NCI-H1694 treated with DMSO at 0.1 percent for 48 hours (cell line): ENCODE results near the gene GPR137C.
A peak's percentile ranks its signal among the peaks of the same experiment; 100 is the strongest.
"Not testable (repeated sequence)": the region's sequence is repeated elsewhere in the genome, so short reads cannot be mapped to it uniquely, and the experiment has no call there.

Experiments used
- DNase-seq: peaks from one replicate; lab custom pipeline; 2025; lab: John Stamatoyannopoulos, UW

GPR137C gene

DNA sequence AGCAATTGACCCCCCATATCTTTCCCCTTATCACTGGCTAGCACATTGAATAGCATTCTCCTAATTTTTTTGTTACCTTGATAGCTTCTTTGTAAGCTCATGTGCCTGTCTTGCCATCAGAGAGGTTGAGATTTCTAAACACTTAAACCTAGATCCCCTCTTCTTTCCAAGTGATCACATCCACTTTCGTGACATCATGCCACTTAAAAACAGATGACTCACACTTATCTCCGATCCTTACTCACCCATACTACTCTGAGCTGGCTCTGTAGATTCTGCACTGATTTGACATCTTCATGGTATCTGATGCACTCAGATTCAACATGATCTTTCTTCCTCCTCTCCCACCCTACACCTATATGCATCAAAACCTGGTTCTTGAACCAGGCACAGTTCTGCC is 10.5 kb downstream of the GPR137C start:
- no peak for DNase-seq

DNA sequence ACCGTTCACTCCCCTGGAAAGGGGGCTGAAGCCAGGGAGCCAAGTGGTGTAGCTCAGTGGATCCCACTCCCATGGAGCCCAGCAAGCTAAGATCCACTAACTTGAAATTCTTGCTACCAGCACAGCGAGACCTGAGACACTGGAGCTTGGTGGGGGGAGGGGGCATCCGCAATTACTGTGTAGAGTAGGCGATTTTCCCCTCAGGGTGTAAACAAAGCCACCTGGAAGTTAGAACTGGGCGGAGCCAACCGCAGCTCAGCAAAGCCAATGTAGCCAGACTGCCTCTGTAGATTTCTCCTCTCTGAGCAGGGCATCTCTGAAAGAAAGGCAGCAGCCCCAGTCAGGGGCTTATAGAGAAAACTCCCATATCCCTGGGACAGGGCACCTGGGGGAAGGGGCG is 15.8 kb downstream of the GPR137C start:
- not testable (repeated sequence) for DNase-seq

DNA sequence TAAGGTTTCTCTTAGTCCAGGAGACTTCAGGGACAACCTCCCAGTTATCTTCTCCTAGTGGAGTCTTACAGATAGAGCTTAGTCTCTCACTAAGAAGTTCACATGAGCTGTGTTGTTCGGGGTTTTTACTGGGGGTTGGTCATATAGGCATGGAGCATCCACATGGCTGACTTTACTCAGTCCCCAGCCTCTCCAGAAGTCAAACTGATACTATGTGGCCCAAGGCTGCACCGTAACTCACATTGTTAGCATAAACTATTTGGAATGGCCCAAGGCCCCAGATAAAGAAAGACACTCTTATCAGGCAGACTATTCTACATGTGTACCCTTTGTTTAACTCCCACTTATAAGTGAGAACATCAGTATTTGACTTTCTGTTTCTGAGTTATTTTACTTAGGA is 23.2 kb downstream of the GPR137C start:
- DNase-seq = no peak

DNA sequence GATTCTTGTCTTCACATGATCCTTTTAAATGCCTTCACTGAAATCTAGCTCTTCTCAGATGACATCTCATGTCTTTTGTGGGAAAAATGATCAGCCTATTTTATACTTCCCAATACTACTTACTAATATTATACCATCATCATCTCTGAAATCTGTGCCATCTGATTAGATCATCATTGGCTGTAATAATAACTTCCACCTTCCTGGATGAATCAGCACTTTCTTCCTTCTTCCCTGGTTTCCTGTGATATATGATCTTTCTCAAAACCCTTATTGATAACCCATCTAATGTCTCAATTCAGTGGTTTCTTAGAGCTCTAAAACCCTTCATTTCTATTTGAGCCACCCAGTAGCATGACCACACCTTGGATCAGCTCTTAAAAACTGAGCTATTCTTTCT is 30.9 kb downstream of the GPR137C start:
- no peak for DNase-seq

DNA sequence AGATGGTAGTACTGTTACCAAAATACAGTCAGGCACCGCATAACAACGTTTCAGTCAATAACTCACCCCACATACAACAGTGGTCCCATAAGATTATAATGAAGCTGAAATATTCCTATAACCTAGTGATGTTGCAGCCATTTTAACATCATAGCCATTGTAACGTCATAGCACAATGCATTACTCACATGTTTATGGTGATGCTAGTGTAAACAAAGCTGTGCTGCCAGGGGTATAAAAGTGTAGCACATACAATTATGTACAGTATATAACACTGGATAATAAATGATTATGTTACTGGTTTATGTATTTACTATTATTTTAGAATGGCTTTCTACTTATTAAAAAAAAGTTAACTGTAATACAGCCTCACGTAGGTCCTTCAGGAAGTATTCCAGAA is 37.0 kb downstream of the GPR137C start:
- DNase-seq = no peak

GRCh38 chr14:52590318-52590717 is 37.7 kb downstream of the GPR137C start:
- DNase-seq = no peak

GRCh38 chr14:52596320-52596719 is 43.7 kb downstream of the GPR137C start:
- no peak for DNase-seq

DNA sequence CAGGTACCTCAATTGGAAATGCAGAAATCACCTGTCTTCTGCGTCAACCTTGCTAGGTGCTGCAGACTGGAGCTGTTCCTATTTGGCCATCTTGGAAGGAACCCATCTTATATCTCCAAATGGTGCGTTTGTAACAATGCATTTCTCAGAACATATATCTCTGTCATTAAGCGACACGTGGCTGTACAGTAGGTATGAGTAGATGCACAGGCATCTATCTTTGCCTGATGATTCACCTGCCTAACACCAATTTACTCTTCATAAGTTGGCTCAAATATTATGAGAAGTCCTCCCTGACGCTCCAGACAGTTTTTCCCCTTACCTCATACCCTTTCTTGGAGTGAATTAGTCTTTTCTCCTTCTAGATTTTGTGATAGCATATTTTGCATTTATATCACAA is 44.2 kb downstream of the GPR137C start:
- no peak for DNase-seq

DNA sequence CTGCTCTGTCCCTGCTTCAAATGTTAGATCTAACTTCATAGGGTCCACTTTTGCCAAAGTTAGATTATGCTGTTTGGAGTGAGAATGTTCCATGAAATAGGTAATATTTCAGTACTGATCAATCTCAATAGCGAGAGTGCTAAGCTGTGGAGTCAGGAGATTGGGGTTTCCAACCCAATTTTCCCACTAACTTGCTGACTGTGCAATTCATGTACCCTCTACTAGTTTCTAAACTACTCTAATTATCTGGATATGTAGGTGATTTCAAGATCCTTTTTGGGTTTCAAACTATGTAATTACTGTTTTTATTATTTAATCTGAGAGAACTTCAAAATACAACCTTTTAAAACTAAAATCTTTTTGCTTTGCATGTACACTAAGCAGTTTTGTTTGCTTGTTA is 45.9 kb downstream of the GPR137C start:
- no peak for DNase-seq

DNA sequence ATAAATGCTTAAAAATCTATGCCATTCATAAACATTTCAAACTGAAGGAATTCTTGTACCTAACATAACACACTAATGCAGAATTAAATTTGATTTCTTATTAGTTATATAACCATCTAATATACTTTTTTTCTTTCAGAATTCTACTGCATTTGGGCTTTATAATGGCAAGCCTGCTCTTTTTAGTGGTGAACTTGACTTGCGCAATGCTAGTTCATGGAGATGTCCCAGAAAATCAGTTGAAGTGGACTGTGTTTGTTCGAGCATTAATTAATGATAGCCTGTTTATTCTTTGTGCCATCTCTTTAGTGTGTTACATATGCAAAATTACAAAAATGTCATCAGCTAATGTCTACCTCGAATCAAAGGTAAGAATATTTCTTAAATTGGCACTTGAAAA is 47.3 kb downstream of the GPR137C start:
- no peak for DNase-seq

DNA sequence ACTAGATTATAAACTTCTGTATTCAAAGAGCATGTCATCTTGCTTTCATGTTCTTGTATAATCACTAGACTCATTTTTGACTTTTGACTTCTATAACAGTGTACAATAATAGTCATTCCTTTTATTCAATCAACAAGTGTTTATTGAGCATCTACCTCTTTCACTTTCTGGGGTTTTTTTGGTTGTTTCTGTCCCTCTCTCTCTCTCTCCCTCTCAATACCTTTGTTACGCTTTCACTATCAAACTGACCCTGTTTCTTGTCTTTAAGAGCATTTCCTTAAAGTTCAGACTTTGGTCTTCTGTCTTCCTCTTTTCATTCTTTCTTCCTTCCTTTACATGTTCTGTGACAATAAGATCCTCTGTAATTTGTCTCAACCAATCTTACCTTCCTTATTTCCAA is 49.5 kb downstream of the GPR137C start:
- no peak for DNase-seq

- DNase-seq = peak; percentile 67
Measured at GRCh38 chr14:52607061-52607460, 54.4 kb downstream of the GPR137C start.

DNA sequence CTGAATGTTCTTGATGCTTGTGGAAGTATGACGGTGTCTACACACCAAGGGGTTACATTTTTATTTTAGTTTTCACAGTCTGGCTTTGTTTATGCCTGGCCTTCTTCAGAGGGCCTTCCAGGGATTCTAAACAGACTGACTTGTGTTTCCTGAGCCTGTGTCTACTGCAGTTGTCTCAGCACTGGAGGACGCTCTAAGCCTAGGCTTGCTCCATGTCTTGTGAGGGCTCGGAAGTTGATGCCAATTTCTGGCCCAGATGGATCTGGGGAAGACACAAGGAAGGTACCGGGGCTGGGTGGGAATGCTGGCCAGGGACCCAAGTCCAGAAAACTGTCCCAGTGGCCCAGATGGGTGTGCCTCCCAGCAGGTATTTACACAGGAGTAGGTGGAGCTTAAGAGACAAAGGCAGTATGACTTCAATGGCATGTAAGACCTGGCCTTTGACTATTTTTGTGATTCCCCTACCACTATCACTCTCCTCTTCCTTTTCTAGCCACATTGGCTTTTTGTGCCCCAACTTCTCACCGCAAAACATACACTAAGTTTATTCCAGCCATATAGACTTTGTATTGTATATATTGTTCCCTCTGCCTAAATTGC is 56.9 kb downstream of the GPR137C start:
- no peak for DNase-seq

- DNase-seq = no peak
Measured at GRCh38 chr14:52610187-52610586, 57.6 kb downstream of the GPR137C start.

- no peak for DNase-seq
Measured at GRCh38 chr14:52618602-52619001, 66.0 kb downstream of the GPR137C start.

- DNase-seq = no peak
Measured at GRCh38 chr14:52619687-52620086, 67.1 kb downstream of the GPR137C start.

- no peak for DNase-seq
Measured at GRCh38 chr14:52640137-52640536, 87.5 kb downstream of the GPR137C start.

DNA sequence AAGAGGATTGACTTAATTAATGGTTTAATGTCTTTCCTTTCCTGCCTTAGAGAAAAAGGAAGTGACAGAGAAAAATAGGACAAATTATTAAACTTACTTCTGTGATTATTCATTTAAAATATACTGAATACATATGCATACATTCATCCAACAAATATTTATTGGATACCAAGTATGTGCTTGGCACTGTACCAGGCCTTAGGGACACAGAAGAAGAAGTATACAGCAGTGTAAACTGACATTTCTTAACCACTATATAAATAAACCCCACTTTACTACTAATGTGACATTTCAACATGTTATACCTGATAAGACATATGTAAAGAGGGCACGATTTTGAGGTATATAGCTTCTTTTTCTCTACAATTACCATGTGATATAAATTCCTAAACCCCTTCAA is 89.1 kb downstream of the GPR137C start:
- no peak for DNase-seq

DNA sequence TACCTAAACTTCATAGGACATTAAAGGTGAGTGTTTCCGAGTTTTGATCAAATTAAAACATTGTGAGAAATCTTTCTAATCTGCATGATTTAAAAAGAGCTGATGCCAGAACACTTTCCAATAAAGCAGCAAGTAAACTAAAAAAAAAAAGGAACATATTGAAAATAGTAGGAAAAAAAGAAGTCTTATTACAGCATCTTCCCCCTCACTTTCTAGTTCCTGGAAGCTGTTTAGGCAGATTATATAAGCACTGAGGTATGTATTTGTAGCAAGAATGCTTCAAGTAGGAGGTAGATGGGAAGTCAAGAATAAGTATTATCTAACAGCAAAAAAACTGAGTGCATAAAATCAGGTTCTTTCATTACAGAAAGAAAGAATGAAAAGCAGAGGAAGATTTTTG is 96.9 kb downstream of the GPR137C start:
- DNase-seq = no peak

DNA sequence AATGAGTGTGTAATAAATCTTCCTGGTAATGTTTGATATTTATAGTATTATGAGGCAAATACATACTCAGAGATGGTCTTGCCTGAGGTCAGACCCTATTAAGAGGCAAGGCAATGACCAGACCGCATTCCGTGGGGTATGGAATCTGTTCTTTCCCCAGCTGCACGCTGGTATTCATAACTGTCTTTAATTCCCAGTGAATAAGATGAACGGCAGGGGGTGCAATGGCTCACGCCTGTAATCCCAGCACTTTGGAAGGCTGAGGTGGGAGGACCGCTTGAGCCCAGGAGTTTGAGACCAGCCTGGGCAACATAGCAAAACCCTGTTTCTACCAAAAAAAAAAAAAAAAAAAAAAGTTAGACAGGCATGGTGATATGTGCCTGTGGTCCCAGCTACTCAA is 98.1 kb downstream of the GPR137C start:
- DNase-seq = no peak

- no peak for DNase-seq
Measured at GRCh38 chr14:52656905-52657304, 104.3 kb downstream of the GPR137C start.

GRCh38 chr14:52660325-52660724 is 107.7 kb downstream of the GPR137C start:
- DNase-seq = no peak

GRCh38 chr14:52660832-52661231 is 108.2 kb downstream of the GPR137C start:
- no peak for DNase-seq

- DNase-seq = no peak
Measured at GRCh38 chr14:52661314-52661713, 108.7 kb downstream of the GPR137C start.

GRCh38 chr14:52663850-52664249 is 111.2 kb downstream of the GPR137C start:
- no peak for DNase-seq
